Fibroblast of lung (primary cell): ENCODE measurements around the gene TCF20.

Experiments used
- CTCF ChIP-seq, 2 donors: IDR thresholded peaks in 1 of 2; conservative IDR thresholded peaks in 1 of 2; 1 replicate in 1 of 2; 2 replicates in 1 of 2; pipeline ENCODE4 v1.5.1; 2011 to 2012; ENCODE audit warnings: low read length in 2 of 2, control low read depth in 1 of 2, inconsistent platforms in 1 of 2, low read depth in 1 of 2, mild to moderate bottlenecking in 1 of 2
- EZH2 ChIP-seq: IDR thresholded peaks from 2 replicates; pipeline ENCODE4 v1.5.1; 2012; ENCODE audit warnings: low read length, control low read depth, mild to moderate bottlenecking; ENCODE audit errors: missing control alignments

GRCh38 chr22:42317691-42318547, 47.5 kb upstream of the TCF20 start:
- TF ChIP-seq CTCF (conservative IDR thresholded peaks at IDR 0.05 in 1 of 2, IDR thresholded peaks at IDR 0.05 in 1 of 2; ENCODE audit: low read depth in 1 of 2, low read length in 2 of 2) (no peak), EZH2 (no peak)
